Skeletal muscle satellite cell (primary cell): ENCODE results near the gene C3orf20.
"Not testable (repeated sequence)": the region's sequence is repeated elsewhere in the genome, so short reads cannot be mapped to it uniquely, and the experiment has no call there.

ENCODE experiments used
- H3K27me3 ChIP-seq: 2 replicates; pipeline ENCODE4 v1.7.0; 2013; ENCODE audit warnings: low read length; ENCODE audit not compliant: control insufficient read depth, insufficient read depth
- H3K36me3 ChIP-seq: 2 replicates; pipeline ENCODE4 v1.7.0; 2013; ENCODE audit warnings: mild to moderate bottlenecking, control low read depth, low read length; ENCODE audit not compliant: insufficient read depth
- H3K4me1 ChIP-seq: 2 replicates; pipeline ENCODE4 v1.7.0; 2013; ENCODE audit warnings: low read length; ENCODE audit not compliant: control insufficient read depth, insufficient read depth
- H3K4me2 ChIP-seq: 2 replicates; pipeline ENCODE4 v1.7.0; 2013; ENCODE audit warnings: mild to moderate bottlenecking, low read length
- H3K4me3 ChIP-seq: 2 replicates; pipeline ENCODE4 v1.7.0; 2013; ENCODE audit warnings: low read length
- H3K9ac ChIP-seq: 2 replicates; pipeline ENCODE4 v1.7.0; 2013; ENCODE audit warnings: mild to moderate bottlenecking, low read depth, low read length, moderate library complexity
- H3K9me3 ChIP-seq: replicated peaks from 2 replicates; pipeline ENCODE4 v1.7.0; 2013; ENCODE audit warnings: mild to moderate bottlenecking, control low read depth, low read length

C3orf20 gene

DNA sequence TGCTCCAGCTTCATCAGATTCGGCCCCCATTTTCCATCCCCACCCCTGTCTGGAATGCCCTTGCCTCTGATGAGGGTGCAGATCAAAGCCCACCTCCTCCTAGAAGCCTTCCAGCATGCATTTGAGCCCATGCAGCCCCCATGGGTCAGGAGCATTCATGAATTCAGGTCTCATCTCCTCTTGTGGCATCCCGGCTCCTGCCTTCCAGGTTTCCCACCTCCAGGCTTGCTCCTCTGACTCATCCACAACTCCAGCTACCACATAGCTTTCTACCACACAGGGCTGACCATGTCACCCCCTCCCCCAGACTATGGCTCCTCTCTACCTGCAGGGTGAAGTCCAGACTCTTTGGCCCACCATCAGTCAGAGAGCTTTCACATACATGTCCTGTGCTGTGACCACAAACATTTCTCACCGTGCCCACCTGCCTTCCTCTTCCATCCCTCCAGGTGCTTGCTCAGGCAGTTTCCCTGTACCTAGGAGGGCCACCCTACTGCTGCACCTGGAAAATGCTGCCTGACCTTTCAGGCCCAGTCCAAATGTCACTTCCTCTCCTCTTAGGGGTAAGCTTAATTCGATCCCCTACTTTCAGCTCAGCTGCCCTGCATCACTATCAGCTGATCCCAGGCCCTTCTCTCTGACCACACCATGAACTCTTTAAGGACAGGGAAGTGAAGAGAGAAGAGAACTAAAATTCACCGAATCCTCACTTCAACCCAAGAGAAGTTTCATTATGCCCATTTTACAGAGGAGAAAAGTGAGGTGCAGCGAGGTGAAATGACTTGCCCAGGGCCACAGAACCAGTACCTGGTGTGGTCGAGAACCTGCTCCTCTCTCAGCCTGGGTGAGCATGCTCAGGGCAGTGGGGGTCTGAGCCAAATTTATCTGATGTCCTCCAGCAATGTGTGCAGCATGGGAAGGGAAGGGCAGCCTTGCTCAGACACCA, 130.2 kb downstream of the C3orf20 start:
- Histone ChIP-seq H3K4me2 (no peak overlapping the region), H3K9me3 (no peaks in the 10 kb centered on the region), H3K4me3 (no peak overlapping the region), H3K36me3 (no peaks in the 10 kb centered on the region), H3K9ac (no peak overlapping the region), H3K4me1 (no peaks in the 10 kb centered on the region), H3K27me3 (peaks cover 52% of the 10 kb centered on the region)

DNA sequence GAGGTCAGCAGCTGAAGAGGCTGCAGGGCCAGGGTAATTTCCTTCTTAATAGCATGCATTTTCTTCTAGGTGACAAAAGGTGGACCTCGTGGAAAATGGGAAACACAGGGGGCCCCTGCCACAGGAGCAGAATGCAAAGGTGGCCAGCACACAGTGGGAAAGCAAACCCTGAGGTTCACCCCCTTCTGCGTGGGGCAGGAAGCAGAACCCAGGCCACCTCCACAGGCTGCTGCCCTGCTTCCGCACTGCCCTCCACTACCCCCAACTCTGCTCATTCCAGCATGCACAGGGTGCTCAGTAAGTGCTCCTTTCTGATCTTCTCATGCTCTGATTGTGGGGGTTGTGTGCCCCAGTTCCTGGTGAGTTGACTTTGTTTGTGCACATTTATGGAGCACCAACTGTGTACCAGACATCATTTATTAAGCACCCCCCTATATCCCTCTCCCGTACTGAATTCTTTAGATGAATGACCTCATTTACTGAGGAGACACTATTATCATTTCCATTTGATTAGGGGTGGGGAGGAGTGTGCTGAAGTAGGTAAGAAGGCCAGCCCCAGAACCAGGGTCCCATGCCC, 131.1 kb downstream of the C3orf20 start:
- H3K36me3 ChIP-seq: no peaks in the 10 kb centered on the region
- no peak overlapping the region for H3K9ac ChIP-seq
- no peaks in the 10 kb centered on the region for H3K9me3 ChIP-seq
- H3K4me2 ChIP-seq: no peak overlapping the region
- H3K27me3 ChIP-seq: peaks cover 55% of the 10 kb centered on the region
- H3K4me1 ChIP-seq: no peaks in the 10 kb centered on the region
- H3K4me3 ChIP-seq: no peak overlapping the region

DNA sequence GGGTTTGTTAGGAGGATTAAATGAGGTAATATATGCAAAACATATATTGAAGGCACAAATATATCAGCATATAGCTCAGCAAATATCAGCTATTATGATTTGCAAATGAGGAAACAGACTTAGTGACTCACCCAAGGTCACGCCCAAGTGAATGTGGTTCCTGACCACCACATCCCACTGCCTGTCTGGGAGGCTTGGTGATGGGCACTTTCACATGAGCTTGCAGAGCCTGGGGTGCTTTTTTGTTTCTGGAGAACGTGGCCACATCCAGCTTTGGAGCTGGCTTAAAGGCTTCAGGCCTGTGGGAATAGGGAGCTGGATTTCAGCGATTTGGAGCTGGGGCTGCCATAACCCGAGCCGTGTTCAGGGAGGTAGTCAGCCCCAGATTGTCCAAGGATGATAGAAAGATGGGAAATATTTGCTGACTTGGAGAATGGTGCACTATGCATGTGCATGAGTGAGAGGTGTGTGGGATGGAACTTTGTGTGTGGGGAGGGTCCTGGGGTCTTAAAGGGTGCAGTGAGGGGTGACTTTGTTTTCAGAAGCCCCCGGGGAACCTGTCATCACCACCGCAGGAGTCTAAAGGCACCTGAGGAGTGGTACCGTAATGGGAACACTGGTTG, 131.8 kb downstream of the C3orf20 start:
- H3K36me3 ChIP-seq: no peaks in the 10 kb centered on the region
- peaks cover 60% of the 10 kb centered on the region for H3K27me3 ChIP-seq
- H3K9ac ChIP-seq: no peak overlapping the region
- H3K9me3 ChIP-seq: no peaks in the 10 kb centered on the region
- H3K4me2 ChIP-seq: no peak overlapping the region
- H3K4me1 ChIP-seq: no peaks in the 10 kb centered on the region
- H3K4me3 ChIP-seq: no peak overlapping the region

DNA sequence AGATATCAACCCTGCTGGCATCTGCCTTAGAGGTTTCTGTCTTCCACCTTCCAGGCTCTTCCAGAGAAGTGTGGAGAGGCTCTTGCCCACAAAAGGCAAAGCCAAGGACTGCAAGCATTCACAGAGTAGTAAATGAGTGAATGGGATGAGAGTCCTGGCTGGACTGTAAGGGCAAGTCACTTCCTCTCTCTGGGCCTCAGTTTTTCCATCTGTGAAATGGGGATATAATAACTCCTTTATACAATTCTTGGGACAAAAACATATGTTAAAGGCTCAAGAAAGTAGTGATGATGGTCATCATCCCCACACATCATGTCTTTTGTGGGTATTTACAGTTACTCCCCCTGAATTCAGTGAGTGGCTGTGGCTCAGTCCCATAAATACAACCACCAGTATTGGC, 133.1 kb downstream of the C3orf20 start:
- H3K9ac ChIP-seq: no peak overlapping the region
- H3K9me3 ChIP-seq: no peaks in the 10 kb centered on the region
- H3K4me3 ChIP-seq: no peak overlapping the region
- no peak overlapping the region for H3K4me2 ChIP-seq
- H3K27me3 ChIP-seq: peaks cover 63% of the 10 kb centered on the region
- H3K4me1 ChIP-seq: no peaks in the 10 kb centered on the region
- no peaks in the 10 kb centered on the region for H3K36me3 ChIP-seq

DNA sequence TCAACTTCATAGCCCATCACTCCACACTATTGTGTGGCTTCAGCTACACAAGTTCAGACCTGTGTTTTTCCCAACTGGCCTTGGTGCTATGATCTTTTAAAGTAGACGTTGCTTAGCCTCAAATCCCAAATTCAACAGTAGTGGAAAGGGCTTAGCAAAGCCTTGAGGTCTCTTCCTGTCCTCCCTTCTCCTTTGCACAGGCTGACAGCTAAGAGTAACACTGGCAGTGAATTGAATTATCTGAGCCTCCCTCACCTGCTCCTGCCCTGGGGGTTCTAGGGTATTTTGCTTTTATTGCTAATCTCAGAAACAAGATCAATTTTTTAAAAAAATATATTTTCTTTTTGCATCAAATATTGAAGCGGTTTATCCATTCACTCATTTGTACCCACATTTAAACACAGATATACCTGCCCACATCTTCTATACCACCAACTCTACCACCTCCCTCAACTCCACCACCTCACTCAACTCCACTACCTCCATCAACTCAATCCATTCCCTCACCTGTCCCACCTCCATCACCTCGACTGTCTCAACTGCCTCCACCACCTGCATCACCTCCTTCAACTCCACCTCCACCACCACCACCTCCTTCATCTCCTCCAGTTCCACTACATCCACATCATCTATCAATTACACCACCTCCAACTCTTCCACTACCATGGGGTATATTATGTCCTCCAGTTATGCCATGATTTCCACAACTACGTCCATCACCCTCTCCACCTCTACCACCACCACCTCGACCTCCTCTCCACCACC, 133.7 kb downstream of the C3orf20 start:
- no peak overlapping the region for H3K4me3 ChIP-seq
- no peak overlapping the region for H3K9ac ChIP-seq
- no peaks in the 10 kb centered on the region for H3K4me1 ChIP-seq
- H3K9me3 ChIP-seq: no peaks in the 10 kb centered on the region
- H3K4me2 ChIP-seq: no peak overlapping the region
- H3K36me3 ChIP-seq: no peaks in the 10 kb centered on the region
- peaks cover 66% of the 10 kb centered on the region for H3K27me3 ChIP-seq

DNA sequence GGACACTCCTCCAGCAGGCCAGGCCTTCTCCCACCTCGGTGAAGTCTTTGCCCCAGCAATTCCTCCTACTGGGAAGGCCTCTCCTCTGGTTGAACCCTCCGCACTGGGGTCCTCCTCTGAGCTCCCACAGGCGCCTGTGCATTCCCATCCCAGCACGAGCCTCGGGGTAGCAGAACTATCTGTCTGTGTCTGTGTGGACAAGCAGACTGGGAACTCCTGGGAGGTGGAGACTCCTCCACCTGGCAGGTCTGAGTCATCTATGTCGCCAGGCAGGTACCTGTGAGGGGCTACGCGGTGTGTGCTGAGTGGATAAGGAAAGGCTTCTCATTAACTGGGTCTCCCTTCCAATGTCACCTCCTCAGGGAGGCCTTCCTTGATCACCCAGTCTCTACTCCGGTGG, 134.7 kb downstream of the C3orf20 start:
- not testable (repeated sequence) for H3K9ac ChIP-seq, H3K36me3 ChIP-seq, H3K9me3 ChIP-seq, H3K4me2 ChIP-seq, H3K4me3 ChIP-seq, H3K4me1 ChIP-seq
- peaks cover 69% of the 10 kb centered on the region for H3K27me3 ChIP-seq

DNA sequence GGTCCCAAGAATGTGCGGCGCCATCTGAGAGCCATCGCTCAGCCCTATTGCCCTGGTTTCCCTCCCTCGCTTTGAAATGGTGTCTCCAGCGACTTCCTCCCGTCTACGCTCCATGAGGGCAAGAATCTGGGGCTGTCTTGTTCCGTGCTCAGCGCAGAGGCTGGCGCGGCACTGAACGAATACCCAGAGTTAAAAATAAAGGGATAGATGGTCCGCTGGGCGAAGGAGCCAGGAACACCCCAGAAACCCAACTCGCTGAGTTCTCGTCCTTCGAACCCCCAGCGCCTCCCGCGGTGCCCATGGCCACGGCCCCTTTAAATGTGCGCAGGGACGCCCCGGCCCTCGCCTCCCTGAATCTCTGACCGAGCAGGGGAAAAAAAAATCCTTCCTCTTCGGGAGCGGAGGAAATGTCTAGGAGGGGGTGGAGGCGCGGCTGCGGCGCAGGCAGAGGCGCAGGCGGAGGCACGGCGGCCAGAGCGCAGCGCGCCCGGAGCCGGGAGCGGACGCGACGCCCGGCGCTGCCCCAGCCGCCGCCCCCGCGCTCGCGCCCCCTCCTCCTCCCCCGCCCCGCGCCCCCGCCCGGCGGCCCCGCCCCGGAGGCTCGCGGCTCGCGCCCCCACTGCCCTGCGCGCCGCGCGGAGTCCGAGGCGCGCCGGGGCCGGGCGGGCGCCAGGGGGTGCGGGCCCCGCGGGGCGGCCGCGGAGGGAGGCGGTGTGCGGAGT, 135.3 kb downstream of the C3orf20 start:
- no peak overlapping the region for H3K4me3 ChIP-seq
- no peaks in the 10 kb centered on the region for H3K9me3 ChIP-seq
- H3K4me2 ChIP-seq: peak overlapping the region; percentile 52
- peaks cover 72% of the 10 kb centered on the region for H3K27me3 ChIP-seq
- no peaks in the 10 kb centered on the region for H3K36me3 ChIP-seq
- no peak overlapping the region for H3K9ac ChIP-seq
- no peaks in the 10 kb centered on the region for H3K4me1 ChIP-seq

DNA sequence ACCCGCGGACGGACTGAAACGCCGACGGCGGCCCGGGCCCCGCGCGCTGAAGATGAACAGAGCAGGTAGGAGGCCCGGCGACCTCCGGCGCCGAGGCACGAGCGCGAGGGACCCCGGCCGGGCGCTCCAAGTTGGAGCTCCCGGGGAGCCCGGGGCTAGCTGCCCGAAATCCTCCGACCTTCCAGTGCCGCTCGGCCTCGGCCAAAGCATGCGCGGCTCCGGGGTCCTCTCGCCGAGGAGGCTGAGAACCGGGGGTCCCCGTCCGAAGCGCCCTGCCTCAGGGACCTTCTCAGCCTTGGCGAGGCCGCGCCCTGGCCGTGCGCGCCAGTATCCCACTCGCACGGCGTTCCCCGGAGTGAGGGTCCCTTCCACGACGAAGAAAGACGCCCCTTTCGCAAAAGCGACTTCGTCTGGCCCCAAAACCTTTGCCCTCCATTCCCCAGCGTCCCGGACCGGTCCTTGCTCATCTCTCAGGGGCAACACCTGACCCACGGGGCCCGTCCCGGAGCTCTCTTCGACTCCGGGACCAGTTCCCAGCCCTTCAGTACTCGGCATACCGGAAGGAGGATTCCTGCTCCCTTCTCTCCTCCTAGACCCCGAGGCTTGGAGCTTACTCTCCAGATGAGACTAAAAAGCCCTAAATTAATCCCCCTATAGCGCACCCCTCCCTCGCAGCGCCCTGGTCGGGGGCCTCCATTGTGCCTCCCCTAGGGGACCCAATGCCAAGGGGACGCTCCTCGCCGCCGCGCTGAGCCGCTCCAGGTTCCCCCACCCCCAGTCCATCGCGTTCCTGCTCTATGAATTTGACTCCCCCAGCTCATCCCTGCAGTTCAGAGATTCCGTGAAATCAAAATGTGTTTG, 136.1 kb downstream of the C3orf20 start:
- no peak overlapping the region for H3K9ac ChIP-seq
- H3K4me2 ChIP-seq: peak overlapping the region; percentile 15
- no peaks in the 10 kb centered on the region for H3K4me1 ChIP-seq
- no peaks in the 10 kb centered on the region for H3K9me3 ChIP-seq
- no peaks in the 10 kb centered on the region for H3K36me3 ChIP-seq
- H3K4me3 ChIP-seq: no peak overlapping the region
- H3K27me3 ChIP-seq: peaks cover 70% of the 10 kb centered on the region

DNA sequence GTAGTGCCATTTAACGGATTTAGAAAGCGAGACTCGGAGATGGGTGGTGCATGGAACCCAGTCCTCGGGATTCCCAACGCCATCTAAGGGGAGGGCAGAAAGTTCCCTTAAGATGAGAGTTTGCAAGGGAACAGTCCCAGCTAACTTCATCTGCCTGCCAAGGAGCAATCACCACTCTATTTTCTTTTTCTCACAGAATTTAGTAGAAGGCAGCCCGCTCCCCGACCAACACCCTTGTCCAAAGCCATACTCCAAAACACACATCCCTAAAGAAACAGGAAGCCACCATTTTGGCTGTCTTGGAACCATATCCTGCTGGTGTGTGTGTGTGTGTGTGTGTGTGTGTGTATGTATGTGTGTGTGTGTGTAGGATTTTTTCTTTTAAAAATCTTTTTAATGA, 136.7 kb downstream of the C3orf20 start:
- Histone ChIP-seq H3K27me3 (peaks cover 68% of the 10 kb centered on the region), H3K9ac (no peak overlapping the region)

DNA sequence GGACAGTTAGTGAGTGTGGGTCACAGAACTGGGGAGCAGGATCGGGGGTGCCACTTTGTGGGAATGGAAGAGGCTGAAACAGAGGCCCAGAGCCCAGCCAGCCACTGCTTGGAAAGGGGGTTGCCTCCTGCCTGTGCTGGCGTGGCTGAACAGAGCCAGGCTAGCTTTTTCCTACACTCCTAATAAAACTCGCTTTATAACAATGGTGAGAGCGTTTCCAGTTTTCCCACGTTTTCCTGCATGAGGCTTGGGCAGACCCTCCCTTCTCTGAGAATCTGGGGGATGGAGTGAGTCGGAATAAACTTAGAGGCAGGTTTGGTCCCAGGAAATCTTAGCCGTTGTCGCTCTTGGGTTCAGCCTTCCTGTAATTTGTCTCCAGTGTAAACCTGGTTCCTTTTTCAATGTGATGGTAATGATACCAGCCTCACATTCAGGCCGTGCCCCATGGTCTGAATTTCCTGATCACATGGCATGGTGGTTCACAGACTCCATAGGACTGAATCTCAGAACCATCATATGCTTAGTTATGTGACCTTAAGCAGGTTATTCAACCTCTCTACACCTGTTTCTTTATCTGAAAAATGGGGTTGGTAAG, 137.4 kb downstream of the C3orf20 start:
- no peak overlapping the region for H3K9ac ChIP-seq
- H3K4me2 ChIP-seq: no peak overlapping the region
- H3K4me1 ChIP-seq: no peaks in the 10 kb centered on the region
- peaks cover 68% of the 10 kb centered on the region for H3K27me3 ChIP-seq
- H3K4me3 ChIP-seq: no peak overlapping the region
- H3K9me3 ChIP-seq: no peaks in the 10 kb centered on the region
- no peaks in the 10 kb centered on the region for H3K36me3 ChIP-seq

More for the DNA sequence above, 136.7 kb downstream of the C3orf20 start:
- Histone ChIP-seq H3K9me3 (no peaks in the 10 kb centered on the region), H3K4me2 (no peak overlapping the region), H3K4me3 (no peak overlapping the region), H3K4me1 (no peaks in the 10 kb centered on the region), H3K36me3 (no peaks in the 10 kb centered on the region)
